ENCODE results near the gene PTPRK. TPM values are rescaled to one million over a fixed set of nuclear protein-coding genes. Genes with fewer than 3 reads are reported as not detected.

The PTPRK gene
- total RNA-seq, 2 donors from 2014 or later, result 3.2 to 5.1 TPM

GRCh38 chr6:128278836-128279235 lies 241.6 kb downstream of the PTPRK start:
- no peak for DNase-seq (ENCODE audit: low spot score in 2 of 2)
- ATAC-seq, result no peak
- H3K9me3 Mint-ChIP-seq, result no peaks in the 10 kb centered on the region
- no peaks in the 10 kb centered on the region for H3K36me3 Mint-ChIP-seq
- no peak overlapping the region for H3K27ac Mint-ChIP-seq

GRCh38 chr6:128277379-128277778 lies 243.0 kb downstream of the PTPRK start:
- DNase-seq (ENCODE audit: low spot score in 2 of 2), result no peak
- ATAC-seq, result no peak
- H3K27ac Mint-ChIP-seq, result no peak overlapping the region
- H3K36me3 Mint-ChIP-seq, result no peaks in the 10 kb centered on the region
- H3K9me3 Mint-ChIP-seq, result no peaks in the 10 kb centered on the region

DNA sequence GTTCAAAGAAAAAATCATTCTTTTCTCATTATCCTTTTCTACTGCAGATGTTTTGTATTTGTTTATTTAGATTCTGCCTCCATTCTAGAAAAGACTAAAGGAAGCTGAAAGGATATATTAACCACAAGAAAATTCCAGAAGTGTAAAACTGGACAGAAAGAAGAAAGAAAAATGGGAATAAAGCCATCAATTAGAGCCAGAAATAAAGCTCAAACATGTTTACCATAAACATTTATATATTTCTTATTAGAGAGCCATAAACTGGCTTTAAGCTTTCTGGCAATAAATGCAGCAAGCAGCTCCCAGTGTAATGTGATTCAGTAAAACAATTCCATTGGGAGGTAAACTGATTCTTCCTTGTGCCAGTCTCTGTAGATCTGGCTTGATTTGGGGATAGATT lies 244.1 kb downstream of the PTPRK start:
- H3K27ac Mint-ChIP-seq, result no peak overlapping the region
- no peaks in the 10 kb centered on the region for H3K9me3 Mint-ChIP-seq
- no peaks in the 10 kb centered on the region for H3K36me3 Mint-ChIP-seq
- no peak for DNase-seq (ENCODE audit: low spot score in 2 of 2)
- no peak for ATAC-seq

GRCh38 chr6:128275681-128276080 lies 244.7 kb downstream of the PTPRK start:
- H3K27ac Mint-ChIP-seq, result no peak overlapping the region
- H3K36me3 Mint-ChIP-seq, result no peaks in the 10 kb centered on the region
- DNase-seq (ENCODE audit: low spot score in 2 of 2), result no peak
- H3K9me3 Mint-ChIP-seq, result no peaks in the 10 kb centered on the region
- ATAC-seq, result peak in 1 of 2 donors; percentile 19

DNA sequence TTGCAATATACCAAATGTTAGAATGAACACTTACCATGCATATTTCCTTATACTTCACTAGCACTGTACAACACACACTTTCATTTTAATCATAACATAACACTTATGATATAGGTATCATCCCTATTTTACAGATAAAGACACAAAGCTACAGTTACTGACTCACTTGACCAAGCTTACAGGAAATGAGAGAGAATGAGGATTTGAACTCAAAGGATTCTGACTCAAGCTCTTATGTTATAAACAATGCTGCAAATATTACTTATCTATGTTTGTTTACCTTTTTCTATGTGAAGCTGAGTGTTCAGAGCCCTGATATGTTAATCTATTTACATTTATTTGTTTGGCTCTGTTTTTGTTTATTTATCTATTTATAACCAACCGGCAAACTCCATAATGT lies 245.4 kb downstream of the PTPRK start:
- H3K27ac Mint-ChIP-seq, result no peak overlapping the region
- DNase-seq (ENCODE audit: low spot score in 2 of 2), result no peak
- no peaks in the 10 kb centered on the region for H3K9me3 Mint-ChIP-seq
- no peaks in the 10 kb centered on the region for H3K36me3 Mint-ChIP-seq
- peak; percentile 59 to 99 for ATAC-seq

GRCh38 chr6:128271527-128271926 lies 248.9 kb downstream of the PTPRK start:
- no peak overlapping the region for H3K27ac Mint-ChIP-seq
- no peak for DNase-seq (ENCODE audit: low spot score in 2 of 2)
- H3K36me3 Mint-ChIP-seq, result no peaks in the 10 kb centered on the region
- no peak for ATAC-seq
- H3K9me3 Mint-ChIP-seq, result no peaks in the 10 kb centered on the region

- Mint-ChIP-seq H3K27ac (no peak overlapping the region), H3K36me3 (no peaks in the 10 kb centered on the region), H3K9me3 (no peaks in the 10 kb centered on the region)
- DNase-seq (ENCODE audit: low spot score in 2 of 2) (no peak), ATAC-seq (no peak)
Observed at GRCh38 chr6:128271011-128271410, 249.4 kb downstream of the PTPRK start.

- ATAC-seq (no peak), DNase-seq (ENCODE audit: low spot score in 2 of 2) (no peak)
- peaks cover 5 to 16% of the 10 kb centered on the region in 2 donors for H3K36me3 Mint-ChIP-seq
- no peak overlapping the region for H3K27ac Mint-ChIP-seq
- H3K9me3 Mint-ChIP-seq, result peaks cover 4 to 10% of the 10 kb centered on the region in 2 donors
Observed at GRCh38 chr6:128266946-128267345, 253.5 kb downstream of the PTPRK start.

GRCh38 chr6:128265706-128266105 lies 254.7 kb downstream of the PTPRK start:
- Mint-ChIP-seq H3K27ac (no peak overlapping the region), H3K9me3 (peaks cover 4 to 10% of the 10 kb centered on the region in 2 donors), H3K36me3 (peaks cover 5 to 16% of the 10 kb centered on the region in 2 donors)
- ATAC-seq (no peak), DNase-seq (ENCODE audit: low spot score in 2 of 2) (no peak)

DNA sequence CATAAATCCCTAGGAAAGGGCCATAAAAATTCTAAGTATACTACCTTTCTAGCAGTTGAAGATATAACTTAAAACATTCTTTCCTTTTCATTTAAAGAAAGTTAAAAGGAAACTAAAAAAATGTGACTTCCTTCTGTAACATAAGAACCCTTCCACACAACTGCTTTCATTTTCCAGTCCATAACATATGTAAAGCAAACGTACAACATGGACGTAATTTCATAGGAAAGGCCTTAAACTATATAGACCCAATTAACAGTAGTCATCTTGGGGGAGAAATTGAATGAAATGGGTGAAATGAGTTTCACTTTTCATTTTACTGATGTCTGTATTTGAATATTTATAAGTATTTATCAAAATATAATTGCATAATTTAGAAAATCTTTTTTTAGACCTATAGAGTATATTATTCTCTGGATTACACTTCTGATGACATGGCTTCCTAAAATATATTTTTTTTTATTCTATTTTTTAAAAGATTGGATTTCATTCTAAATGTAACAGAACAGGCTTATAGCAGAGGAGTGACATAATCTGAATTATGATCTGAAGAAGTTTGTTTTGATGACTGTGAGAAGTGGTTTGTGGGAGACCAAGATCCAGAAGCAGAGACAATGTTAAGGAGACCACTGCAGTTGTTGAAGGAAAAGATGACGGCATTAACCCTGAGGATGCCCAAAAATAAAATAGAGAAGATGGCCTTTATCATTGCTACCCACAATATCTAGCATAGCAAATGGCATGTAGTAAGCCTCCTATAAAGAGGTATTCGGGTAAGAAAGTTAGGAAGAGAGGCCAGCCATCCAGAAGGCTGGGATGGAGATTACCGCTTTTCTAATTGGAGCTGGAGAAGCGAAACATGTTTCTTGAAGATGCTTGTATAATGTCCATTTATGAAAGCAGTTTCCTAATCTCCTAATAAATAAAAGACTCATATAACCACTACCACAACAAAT lies 260.4 kb downstream of the PTPRK start:
- peak; percentile 53 to 63 for ATAC-seq
- Mint-ChIP-seq H3K9me3 (peaks cover 4 to 10% of the 10 kb centered on the region in 2 donors), H3K27ac (peak overlapping the region in 1 of 2 donors; percentile 65), H3K36me3 (peaks cover 5 to 16% of the 10 kb centered on the region in 2 donors)
- no peak for DNase-seq (ENCODE audit: low spot score in 2 of 2)

GRCh38 chr6:128259029-128259724 lies 261.2 kb downstream of the PTPRK start:
- Mint-ChIP-seq H3K27ac (peak overlapping the region; percentile 33 to 65), H3K9me3 (peaks cover 4 to 5% of the 10 kb centered on the region in 2 donors), H3K36me3 (peaks cover 5 to 16% of the 10 kb centered on the region in 2 donors)
- ATAC-seq, result peak; percentile 84 to 94
- peak in 1 of 2 donors; percentile 12 for DNase-seq (ENCODE audit: low spot score in 2 of 2)

DNA sequence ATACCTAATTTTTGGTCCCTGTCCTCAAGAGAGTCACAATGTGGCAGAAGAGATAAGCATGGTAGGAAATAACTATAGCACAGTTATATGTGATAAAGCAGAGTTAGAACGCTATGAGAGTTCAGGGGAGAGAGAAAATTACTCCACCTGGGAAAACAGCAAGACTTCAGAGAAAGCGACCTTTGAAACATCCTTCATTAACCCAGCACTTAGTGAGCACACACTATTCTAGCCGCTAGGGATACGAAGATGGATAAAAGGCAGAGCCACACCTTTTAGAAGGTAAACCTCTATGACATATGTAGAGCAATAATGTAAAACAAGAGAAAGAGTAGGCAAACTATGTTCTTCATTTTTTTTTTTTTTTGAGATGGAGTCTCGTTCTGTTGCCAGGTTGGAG lies 264.3 kb downstream of the PTPRK start:
- H3K9me3 Mint-ChIP-seq, result no peaks in the 10 kb centered on the region
- DNase-seq (ENCODE audit: low spot score in 2 of 2), result no peak
- H3K27ac Mint-ChIP-seq, result no peak overlapping the region
- H3K36me3 Mint-ChIP-seq, result no peaks in the 10 kb centered on the region
- no peak for ATAC-seq

GRCh38 chr6:128252341-128253176 lies 267.8 kb downstream of the PTPRK start:
- H3K9me3 Mint-ChIP-seq, result no peaks in the 10 kb centered on the region
- peak; percentile 57 to 67 for ATAC-seq
- no peak for DNase-seq (ENCODE audit: low spot score in 2 of 2)
- no peak overlapping the region for H3K27ac Mint-ChIP-seq
- H3K36me3 Mint-ChIP-seq, result peaks cover 0 to 5% of the 10 kb centered on the region in 2 donors

DNA sequence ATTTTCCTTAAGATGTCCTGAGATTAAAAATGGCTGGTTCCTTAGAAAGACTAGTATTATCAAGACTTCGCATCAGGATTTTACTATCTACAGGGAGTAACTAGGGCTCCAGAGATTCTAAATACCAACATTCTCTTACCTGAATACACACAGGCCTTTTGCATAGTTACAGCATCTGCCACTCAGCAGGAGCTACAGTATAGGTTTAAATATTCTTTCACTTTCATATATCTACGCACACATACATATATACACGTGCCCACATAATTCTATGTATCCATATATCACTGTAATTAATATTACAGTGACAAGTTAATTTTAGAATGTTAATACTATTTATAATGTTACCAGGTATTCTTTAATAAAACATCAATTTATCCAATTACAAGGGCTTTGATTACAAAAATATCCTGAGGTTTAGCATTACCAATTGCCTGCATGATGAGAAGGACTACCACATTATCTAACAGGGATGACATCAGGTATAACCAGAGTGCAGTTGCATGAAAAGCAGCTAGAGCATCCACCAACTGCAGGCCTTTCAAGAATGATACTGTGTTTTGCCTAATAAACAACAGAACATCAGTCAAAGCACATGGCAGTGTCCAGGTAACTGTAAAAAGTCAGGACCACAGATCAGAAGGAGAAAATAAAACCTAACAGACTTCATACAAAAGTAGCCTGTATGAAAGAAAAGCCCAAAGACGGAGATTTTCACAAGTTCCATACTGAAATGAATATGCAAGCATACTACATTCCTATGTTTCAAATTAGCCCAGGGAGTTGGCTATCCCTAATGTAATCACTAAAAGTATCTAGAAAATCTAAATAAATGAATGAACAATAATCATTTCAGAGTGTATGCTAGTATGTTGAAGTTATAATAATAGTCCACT lies 268.7 kb downstream of the PTPRK start:
- Mint-ChIP-seq H3K9me3 (no peaks in the 10 kb centered on the region), H3K36me3 (peaks cover 0 to 5% of the 10 kb centered on the region in 2 donors), H3K27ac (no peak overlapping the region)
- DNase-seq (ENCODE audit: low spot score in 2 of 2) (no peak), ATAC-seq (no peak)

DNA sequence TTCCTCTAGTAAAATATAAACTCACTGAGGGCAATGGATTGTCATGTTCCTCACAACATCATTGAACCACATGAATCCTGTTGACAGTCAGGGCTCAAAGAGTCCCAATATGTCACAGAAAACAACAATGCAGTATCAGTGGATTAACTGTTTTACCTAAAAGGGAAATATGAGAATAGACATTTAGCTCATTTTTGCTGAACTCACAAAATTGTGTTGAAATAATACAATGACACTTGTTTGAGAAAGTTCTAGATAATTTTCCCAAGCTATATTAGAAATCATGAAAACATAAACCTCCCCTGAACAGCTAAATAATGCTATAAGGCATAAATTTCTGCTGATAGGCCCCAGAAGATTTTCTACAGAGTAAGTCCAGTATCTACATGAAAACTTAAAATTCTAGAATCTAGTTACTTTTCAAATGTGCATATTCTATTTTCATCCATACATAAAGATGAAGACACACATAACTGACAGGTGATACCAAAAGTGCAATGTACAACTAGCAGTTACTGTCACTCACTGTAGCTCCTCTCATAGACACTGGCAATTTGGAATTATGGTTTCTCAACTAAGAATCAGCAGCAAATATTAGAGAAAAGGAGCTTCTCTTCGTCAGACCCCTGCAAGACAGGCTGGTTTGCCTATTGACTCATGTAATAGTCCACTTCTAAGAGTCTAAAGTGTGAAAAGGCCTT lies 269.9 kb downstream of the PTPRK start:
- Mint-ChIP-seq H3K27ac (no peak overlapping the region), H3K9me3 (no peaks in the 10 kb centered on the region), H3K36me3 (peaks cover 0 to 5% of the 10 kb centered on the region in 2 donors)
- ATAC-seq (no peak), DNase-seq (ENCODE audit: low spot score in 2 of 2) (no peak)

All from activated naive CD4-positive, alpha-beta T cell treated with anti-CD3 and anti-CD28 coated beads, Interleukin-2, amount 50 U/mL, for 72 hours (primary cell).